H1 (cell line): ENCODE data around the gene JAG1.

Experiments
- CEBPB ChIP-seq: IDR thresholded peaks from 2 replicates; pipeline ENCODE4 v1.6.1; 2012; ENCODE audit warnings: low read depth, low read length
- CTCF ChIP-seq, 3 experiments: IDR thresholded peaks; 1 replicate in 2 of 3; 2 replicates in 1 of 3; pipeline versions ENCODE4 v1.5.1 to v1.6.1; 2011; ENCODE audit warnings: low read length in 3 of 3, mild to moderate bottlenecking in 3 of 3, inconsistent platforms in 2 of 3, low read depth in 1 of 3, moderate library complexity in 1 of 3; ENCODE audit not compliant: insufficient read depth in 1 of 3; ENCODE audit errors: control extremely low read depth in 1 of 3
- MAX ChIP-seq: IDR thresholded peaks from 2 replicates; pipeline ENCODE4 v1.6.1; 2012; ENCODE audit warnings: inconsistent platforms
- NRF1 ChIP-seq: IDR thresholded peaks from 2 replicates; pipeline ENCODE4 v1.6.1; 2011; ENCODE audit warnings: mild to moderate bottlenecking, low read depth, low read length, improper control_type of control experiment

GRCh38 chr20:10654630-10655029, 19.2 kb downstream of the JAG1 start:
- TF ChIP-seq NRF1, result no peak
- TF ChIP-seq CTCF (IDR thresholded peaks at IDR 0.05; ENCODE audit: control extremely low read depth in 1 of 3, insufficient read depth in 1 of 3, low read depth in 1 of 3, low read length in 3 of 3), result no peak
- no peak for TF ChIP-seq CEBPB
- no peak for TF ChIP-seq MAX
